GM12801 (cell line): Measurements from ENCODE around the gene STIM2.

Source experiments
- CTCF ChIP-seq: IDR thresholded peaks from one replicate; pipeline ENCODE4 v1.5.1; 2011; ENCODE audit warnings: control low read depth; ENCODE audit not compliant: insufficient read length; ENCODE audit errors: extremely low read depth

Gene STIM2

GRCh38 chr4:27048429-27049238, 188.0 kb downstream of the STIM2 start:
- TF ChIP-seq CTCF, result no peak

- TF ChIP-seq CTCF, result no peak
These were observed 188.7 kb downstream of the STIM2 start for GRCh38 chr4:27049239-27049829.

- TF ChIP-seq CTCF, result no peak
These were observed 190.1 kb downstream of the STIM2 start for GRCh38 chr4:27050731-27051130.

- no peak for TF ChIP-seq CTCF
These were observed 194.7 kb downstream of the STIM2 start for GRCh38 chr4:27055221-27055760.

GRCh38 chr4:27056281-27056680, 195.6 kb downstream of the STIM2 start:
- no peak for TF ChIP-seq CTCF

- no peak for TF ChIP-seq CTCF
These were observed 196.4 kb downstream of the STIM2 start for GRCh38 chr4:27057053-27057452.

- TF ChIP-seq CTCF, result no peak
These were observed 197.0 kb downstream of the STIM2 start for GRCh38 chr4:27057662-27058061.
